Measurements from ENCODE around the gene ZER1. TPM values are rescaled to one million over a fixed set of nuclear protein-coding genes. Genes with fewer than 3 reads are reported as not detected.
A peak's percentile ranks its signal among the peaks of the same experiment; 100 is the strongest.
"Not testable (repeated sequence)": the region's sequence is repeated elsewhere in the genome, so short reads cannot be mapped to it uniquely, and the experiment has no call there.

Gene ZER1
- total RNA-seq, 1 donor from 2014 or later: 40.6 TPM

GRCh38 chr9:128703616-128704355, 67.9 kb downstream of the ZER1 start:
- ATAC-seq: peak; percentile 9
- DNase-seq (ENCODE audit: low spot score): no peak
- intact Hi-C loops (cut with DNase I): no loop called here

GRCh38 chr9:128702949-128703615, 68.6 kb downstream of the ZER1 start:
- ATAC-seq (peak; percentile 33), DNase-seq (ENCODE audit: low spot score) (no peak)
- intact Hi-C loops (cut with DNase I): no loop called here

- ATAC-seq (peak; percentile 87), DNase-seq (ENCODE audit: low spot score) (peak; percentile 93)
- intact Hi-C loops (cut with DNase I): no loop called here
Observed at GRCh38 chr9:128702445-128702948, 69.2 kb downstream of the ZER1 start, which contains the start of gene PKN3. PKN3 (plus strand) TSS chr9:128702503; CDS start chr9:128702916, 413 bp downstream.

GRCh38 chr9:128701227-128701854, 70.4 kb downstream of the ZER1 start:
- intact Hi-C loops (cut with DNase I): no loop called here
- no peak for DNase-seq (ENCODE audit: low spot score)
- ATAC-seq: no peak

- DNase-seq (ENCODE audit: low spot score); intact Hi-C loops (cut with DNase I); ATAC-seq: not testable (repeated sequence)
Observed at GRCh38 chr9:128699096-128699795, 72.5 kb downstream of the ZER1 start.

- no peak for DNase-seq (ENCODE audit: low spot score)
- ATAC-seq: no peak
- intact Hi-C loops (cut with DNase I): no loop called here
Observed at GRCh38 chr9:128696923-128697707, 74.6 kb downstream of the ZER1 start.

- DNase-seq (ENCODE audit: low spot score) (no peak), ATAC-seq (no peak)
- intact Hi-C loops (cut with DNase I): no loop called here
Observed at GRCh38 chr9:128694344-128694743, 77.4 kb downstream of the ZER1 start.

- DNase-seq (ENCODE audit: low spot score); intact Hi-C loops (cut with DNase I); ATAC-seq: not testable (repeated sequence)
Observed at GRCh38 chr9:128693738-128694137, 78.0 kb downstream of the ZER1 start.

GRCh38 chr9:128690684-128691034, 81.1 kb downstream of the ZER1 start:
- no peak for ATAC-seq
- intact Hi-C loops (cut with DNase I): no loop called here
- DNase-seq (ENCODE audit: low spot score): no peak

GRCh38 chr9:128689820-128690683, 81.7 kb downstream of the ZER1 start:
- ATAC-seq (no peak), DNase-seq (ENCODE audit: low spot score) (no peak)
- intact Hi-C loops (cut with DNase I): no loop called here

GRCh38 chr9:128689293-128689774, 82.4 kb downstream of the ZER1 start:
- ATAC-seq: no peak
- intact Hi-C loops (cut with DNase I): no loop called here
- DNase-seq (ENCODE audit: low spot score): peak; percentile 79

GRCh38 chr9:128688501-128689292, 83.0 kb downstream of the ZER1 start, which contains the start of gene SET:
SET (plus strand) TSS chr9:128689222; CDS start chr9:128689583, 361 bp downstream.
- peak; percentile 96 for DNase-seq (ENCODE audit: low spot score)
- intact Hi-C loops (cut with DNase I): no loop called here
- peak; percentile 92 for ATAC-seq

- ATAC-seq: no peak
- intact Hi-C loops (cut with DNase I): no loop called here
- no peak for DNase-seq (ENCODE audit: low spot score)
Observed at GRCh38 chr9:128687453-128687852, 84.3 kb downstream of the ZER1 start.

GRCh38 chr9:128685636-128686489, 85.9 kb downstream of the ZER1 start:
- DNase-seq (ENCODE audit: low spot score) (no peak), ATAC-seq (no peak)
- intact Hi-C loops (cut with DNase I): no loop called here

GRCh38 chr9:128684325-128685199, 87.2 kb downstream of the ZER1 start:
- intact Hi-C loops (cut with DNase I): no loop called here
- DNase-seq (ENCODE audit: low spot score): peak; percentile 85
- ATAC-seq: peak; percentile 75

Measured in sciatic nerve (tissue), 2 donors.